HepG2 (cell line): ENCODE measurements around the gene ANKS3. TPM values are rescaled to one million over a fixed set of nuclear protein-coding genes. Genes with fewer than 3 reads are reported as not detected.
A peak's percentile ranks its signal among the peaks of the same experiment; 100 is the strongest.

ENCODE experiments used
- ARNT2 ChIP-seq: sonication (generic); formaldehyde crosslinking; IDR thresholded peaks from 2 replicates; pipeline ENCODE4 v1.8.0; 2022; ENCODE audit warnings: mild to moderate bottlenecking, low read depth, missing genetic modification reagents, moderate library complexity
- ATF3 ChIP-seq: sonication (generic); formaldehyde crosslinking; IDR thresholded peaks from 2 replicates; pipeline ENCODE4 v1.4.0; 2020; ENCODE audit warnings: missing genetic modification reagents
- ATM ChIP-seq: fragments of 450-650 bp; IDR thresholded peaks from 2 replicates; pipeline ENCODE4 v1.7.1; 2017; ENCODE audit warnings: mild to moderate bottlenecking, borderline replicate concordance
- CBX1 ChIP-seq: IDR thresholded peaks from one replicate; pipeline ENCODE4 v1.6.1; 2016; ENCODE audit warnings: antibody characterized with exemption, low read depth
- HMGXB4 ChIP-seq, 2 experiments: sonication (generic) in 1 of 2; formaldehyde crosslinking in 1 of 2; IDR thresholded peaks; 2 replicates each; pipeline versions ENCODE4 v1.4.0 to v1.6.1; 2018 to 2020; ENCODE audit warnings: missing genetic modification reagents in 2 of 2, borderline replicate concordance in 1 of 2, low read depth in 1 of 2, mild to moderate bottlenecking in 1 of 2, missing biosample characterization in 1 of 2
- IKZF1 ChIP-seq: fragments of 450-650 bp; IDR thresholded peaks from 2 replicates; pipeline ENCODE4 v1.7.1; 2016
- MYPOP ChIP-seq: sonication (generic); formaldehyde crosslinking; IDR thresholded peaks from 2 replicates; pipeline ENCODE4 v1.8.1; 2023; ENCODE audit warnings: mild to moderate bottlenecking, moderate library complexity, missing genetic modification reagents
- MZF1 ChIP-seq: sonication (generic); formaldehyde crosslinking; IDR thresholded peaks from 2 replicates; pipeline ENCODE4 v1.8.1; 2023; ENCODE audit warnings: mild to moderate bottlenecking, missing genetic modification reagents, borderline replicate concordance
- NFIB ChIP-seq: sonication (generic); formaldehyde crosslinking; IDR thresholded peaks from 2 replicates; pipeline ENCODE4 v1.9.0; 2021; ENCODE audit warnings: missing genetic modification reagents, mild to moderate bottlenecking, borderline replicate concordance
- PBX3 ChIP-seq: sonication (generic); formaldehyde crosslinking; IDR thresholded peaks from 2 replicates; pipeline ENCODE4 v1.8.1; 2023; ENCODE audit warnings: missing genetic modification reagents, inconsistent platforms, borderline replicate concordance
- PHF20 ChIP-seq: sonication (generic); formaldehyde crosslinking; IDR thresholded peaks from 2 replicates; pipeline ENCODE4 v1.5.0; 2020; ENCODE audit warnings: mild to moderate bottlenecking, missing genetic modification reagents
- SP2 ChIP-seq: sonication (generic); formaldehyde crosslinking; IDR thresholded peaks from 2 replicates; pipeline ENCODE4 v1.5.1; 2020; ENCODE audit warnings: mild to moderate bottlenecking, missing genetic modification reagents
- ZBTB26 ChIP-seq: IDR thresholded peaks from 2 replicates; pipeline ENCODE4 v1.6.1; 2016; ENCODE audit warnings: missing compliant biosample characterization, missing genetic modification reagents, borderline replicate concordance
- ZBTB33 ChIP-seq: sonication (generic); formaldehyde crosslinking; IDR thresholded peaks from 2 replicates; pipeline ENCODE4 v1.4.0; 2020; ENCODE audit warnings: missing genetic modification reagents
- ZFY ChIP-seq: sonication (generic); formaldehyde crosslinking; IDR thresholded peaks from 2 replicates; pipeline ENCODE4 v1.4.0; 2020; ENCODE audit warnings: missing genetic modification reagents
- ZNF317 ChIP-seq: sonication (generic); formaldehyde crosslinking; IDR thresholded peaks from 2 replicates; pipeline ENCODE4 v1.5.0; 2020; ENCODE audit warnings: mild to moderate bottlenecking, missing genetic modification reagents
- ZNF501 ChIP-seq: sonication (generic); formaldehyde crosslinking; IDR thresholded peaks from 2 replicates; pipeline ENCODE4 v1.5.1; 2020; ENCODE audit warnings: mild to moderate bottlenecking, moderate library complexity, missing genetic modification reagents
- ZNF530 ChIP-seq: sonication (generic); formaldehyde crosslinking; IDR thresholded peaks from 2 replicates; pipeline ENCODE4 v1.5.0; 2020; ENCODE audit warnings: low read depth, mild to moderate bottlenecking, missing genetic modification reagents
- ZNF850 ChIP-seq: sonication (generic); formaldehyde crosslinking; conservative IDR thresholded peaks from 2 replicates; pipeline ENCODE4 v1.9.0; 2021; ENCODE audit warnings: mild to moderate bottlenecking, missing genetic modification reagents
- polyA plus RNA-seq, 8 experiments: library from polyadenylated mRNA; depleted of rRNA in 3 of 8; stranded (reverse) in 7 of 8; unstranded in 1 of 8; fragments of >200 nt; fragmentation: Illumina TruSeq in 4 of 8; extraction: Trizol in 4 of 8; gene quantifications; 2 replicates each; pipeline versions ENCODE4 v1.2.1 to v1.2.3, GENCODE V29; 2011 to 2016; ENCODE audit warnings: low read depth in 4 of 8, missing spikeins in 1 of 8, mixed read lengths in 1 of 8; ENCODE audit not compliant: insufficient read depth in 1 of 8
- total RNA-seq, 5 experiments: library from RNA; depleted of rRNA; stranded (reverse); fragments of >200 nt; fragmentation: Illumina TruSeq; extraction: Trizol; gene quantifications; 2 replicates each; pipeline ENCODE4 v1.2.3, GENCODE V29; 2016; ENCODE audit warnings: low read depth in 1 of 5

ANKS3 gene
- total and polyA plus RNA-seq, 2 of the 13 experiments (the other 11 are each of a cell fraction or from before 2014, with no cell fraction given) = 11.4 to 15.9 TPM

- TF ChIP-seq ATM = no peak
- no peak for TF ChIP-seq ZNF850 (CRISPR knock-in tag)
- TF ChIP-seq ZBTB33 (CRISPR knock-in tag) = no peak
- no peak for TF ChIP-seq IKZF1
- peak; percentile 91 for TF ChIP-seq SP2 (CRISPR knock-in tag)
- TF ChIP-seq MYPOP (CRISPR knock-in tag) = peak; percentile 25; the same call in 1 of the 2 replicates
- peak; percentile 48 for TF ChIP-seq CBX1
- TF ChIP-seq ZNF317 (CRISPR knock-in tag) = no peak; the same call in 1 of the 2 replicates
- TF ChIP-seq PHF20 = peak; percentile 92
- TF ChIP-seq PBX3 = 0 out of 2 replicates have a peak, but pooled peaks have one; percentile 57
- TF ChIP-seq HMGXB4 (CRISPR knock-in tag; IDR thresholded peaks at IDR 0.05; ENCODE audit: borderline replicate concordance in 1 of 2, low read depth in 1 of 2) = peak; percentile 51 to 58; a peak in 1 of 4 replicates
- peak; percentile 98 for TF ChIP-seq ZFY (CRISPR knock-in tag)
- TF ChIP-seq NFIB = no peak
- TF ChIP-seq ZBTB26 (CRISPR knock-in tag) = no peak
- peak; percentile 84 for TF ChIP-seq ARNT2
- no peak for TF ChIP-seq ZNF530
- TF ChIP-seq ZNF501 (CRISPR knock-in tag) = peak; percentile 52; the same call in 1 of the 2 replicates
- no peak for TF ChIP-seq ATF3 (CRISPR knock-in tag)
- TF ChIP-seq MZF1 (CRISPR knock-in tag) = no peak
Measured at GRCh38 chr16:4734063-4734729, at the start of gene ANKS3, which contains the start of gene DNAAF8 (continued).
